SK-N-SH (cell line): ENCODE results near the gene KRT6B.

Experiments
- EP300 ChIP-seq, 2 experiments: IDR thresholded peaks; 2 replicates each; pipeline versions ENCODE4 v1.4.0 to v1.6.1; 2012; ENCODE audit warnings: borderline replicate concordance in 1 of 2, low read depth in 1 of 2, low read length in 1 of 2
- GABPA ChIP-seq: IDR thresholded peaks from 2 replicates; pipeline ENCODE4 v1.4.0; 2012; ENCODE audit warnings: low read depth, mild to moderate bottlenecking
- MXI1 ChIP-seq: IDR thresholded peaks from 2 replicates; pipeline ENCODE4 v1.6.1; 2012; ENCODE audit warnings: mild to moderate bottlenecking, low read depth, low read length, improper control_type of control experiment
- POLR2AphosphoS5 ChIP-seq: IDR thresholded peaks from 2 replicates; pipeline ENCODE4 v1.6.1; 2012; ENCODE audit warnings: low read depth, low read length
- RAD21 ChIP-seq: IDR thresholded peaks from 2 replicates; pipeline ENCODE4 v1.6.1; 2012; ENCODE audit warnings: mild to moderate bottlenecking, low read length
- REST ChIP-seq: IDR thresholded peaks from 2 replicates; pipeline ENCODE4 v1.6.1; 2012; ENCODE audit warnings: mild to moderate bottlenecking, low read depth, low read length, moderate library complexity
- RFX5 ChIP-seq: IDR thresholded peaks from 2 replicates; pipeline ENCODE4 v1.6.1; 2012; ENCODE audit warnings: mild to moderate bottlenecking, improper control_type of control experiment, low read length
- SMC3 ChIP-seq: IDR thresholded peaks from 2 replicates; pipeline ENCODE4 v1.6.1; 2012; ENCODE audit warnings: low read depth, low read length, improper control_type of control experiment
- TCF12 ChIP-seq: IDR thresholded peaks from 2 replicates; pipeline ENCODE4 v1.4.0; 2012
- YY1 ChIP-seq: IDR thresholded peaks from 2 replicates; pipeline ENCODE4 v1.4.0; 2012; ENCODE audit warnings: low read depth, mild to moderate bottlenecking
- TF ChIP-seq, protein P1 (sequence below): fragments of 200-600 bp; sonication (generic); IDR thresholded peaks from 2 replicates; pipeline ENCODE4 v1.6.1; 2017; ENCODE audit warnings: antibody characterized with exemption, mild to moderate bottlenecking, moderate library complexity
- TF ChIP-seq, protein P2 (sequence below): IDR thresholded peaks from 2 replicates; pipeline ENCODE4 v1.4.0; 2012; ENCODE audit warnings: low read depth

GRCh38 chr12:52443966-52444365 is 8.0 kb downstream of the KRT6B start:
- TF ChIP-seq, protein P1, sequence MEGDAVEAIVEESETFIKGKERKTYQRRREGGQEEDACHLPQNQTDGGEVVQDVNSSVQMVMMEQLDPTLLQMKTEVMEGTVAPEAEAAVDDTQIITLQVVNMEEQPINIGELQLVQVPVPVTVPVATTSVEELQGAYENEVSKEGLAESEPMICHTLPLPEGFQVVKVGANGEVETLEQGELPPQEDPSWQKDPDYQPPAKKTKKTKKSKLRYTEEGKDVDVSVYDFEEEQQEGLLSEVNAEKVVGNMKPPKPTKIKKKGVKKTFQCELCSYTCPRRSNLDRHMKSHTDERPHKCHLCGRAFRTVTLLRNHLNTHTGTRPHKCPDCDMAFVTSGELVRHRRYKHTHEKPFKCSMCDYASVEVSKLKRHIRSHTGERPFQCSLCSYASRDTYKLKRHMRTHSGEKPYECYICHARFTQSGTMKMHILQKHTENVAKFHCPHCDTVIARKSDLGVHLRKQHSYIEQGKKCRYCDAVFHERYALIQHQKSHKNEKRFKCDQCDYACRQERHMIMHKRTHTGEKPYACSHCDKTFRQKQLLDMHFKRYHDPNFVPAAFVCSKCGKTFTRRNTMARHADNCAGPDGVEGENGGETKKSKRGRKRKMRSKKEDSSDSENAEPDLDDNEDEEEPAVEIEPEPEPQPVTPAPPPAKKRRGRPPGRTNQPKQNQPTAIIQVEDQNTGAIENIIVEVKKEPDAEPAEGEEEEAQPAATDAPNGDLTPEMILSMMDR: no peak
- TF ChIP-seq YY1 (no peak), RFX5 (no peak), MXI1 (no peak), EP300 (IDR thresholded peaks at IDR 0.05; ENCODE audit: borderline replicate concordance in 1 of 2, low read depth in 1 of 2, low read length in 1 of 2) (no peak), RAD21 (no peak), REST (no peak), GABPA (no peak), SMC3 (no peak), TCF12 (no peak), POLR2AphosphoS5 (no peak)
- TF ChIP-seq, protein P2, sequence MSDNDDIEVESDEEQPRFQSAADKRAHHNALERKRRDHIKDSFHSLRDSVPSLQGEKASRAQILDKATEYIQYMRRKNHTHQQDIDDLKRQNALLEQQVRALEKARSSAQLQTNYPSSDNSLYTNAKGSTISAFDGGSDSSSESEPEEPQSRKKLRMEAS: no peak
